LHCN-M2 (cell line): ENCODE results near the gene MCAM. TPM values are rescaled to one million over a fixed set of nuclear protein-coding genes. Genes with fewer than 3 reads are reported as not detected.

Experiments
- DNase-seq: peaks from one replicate; pipeline ENCODE4 v3.0.0-alpha.2; 2012; ENCODE audit warnings: low read depth
- polyA plus RNA-seq: library from polyadenylated mRNA; unstranded; fragments of >200 nt; gene quantifications from one replicate; pipeline ENCODE4 v1.2.1, GENCODE V29; 2012; ENCODE audit warnings: missing spikeins
- total RNA-seq: library from RNA; depleted of rRNA; stranded (reverse); fragments of >200 nt; gene quantifications from 2 replicates; pipeline ENCODE4 v1.2.3, GENCODE V29; 2014; rRNA removed

MCAM gene, protein sequence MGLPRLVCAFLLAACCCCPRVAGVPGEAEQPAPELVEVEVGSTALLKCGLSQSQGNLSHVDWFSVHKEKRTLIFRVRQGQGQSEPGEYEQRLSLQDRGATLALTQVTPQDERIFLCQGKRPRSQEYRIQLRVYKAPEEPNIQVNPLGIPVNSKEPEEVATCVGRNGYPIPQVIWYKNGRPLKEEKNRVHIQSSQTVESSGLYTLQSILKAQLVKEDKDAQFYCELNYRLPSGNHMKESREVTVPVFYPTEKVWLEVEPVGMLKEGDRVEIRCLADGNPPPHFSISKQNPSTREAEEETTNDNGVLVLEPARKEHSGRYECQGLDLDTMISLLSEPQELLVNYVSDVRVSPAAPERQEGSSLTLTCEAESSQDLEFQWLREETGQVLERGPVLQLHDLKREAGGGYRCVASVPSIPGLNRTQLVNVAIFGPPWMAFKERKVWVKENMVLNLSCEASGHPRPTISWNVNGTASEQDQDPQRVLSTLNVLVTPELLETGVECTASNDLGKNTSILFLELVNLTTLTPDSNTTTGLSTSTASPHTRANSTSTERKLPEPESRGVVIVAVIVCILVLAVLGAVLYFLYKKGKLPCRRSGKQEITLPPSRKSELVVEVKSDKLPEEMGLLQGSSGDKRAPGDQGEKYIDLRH
- 11.0 and 29.5 TPM in 2 replicates for total RNA-seq
- polyA plus RNA-seq: 11.0 TPM

DNA sequence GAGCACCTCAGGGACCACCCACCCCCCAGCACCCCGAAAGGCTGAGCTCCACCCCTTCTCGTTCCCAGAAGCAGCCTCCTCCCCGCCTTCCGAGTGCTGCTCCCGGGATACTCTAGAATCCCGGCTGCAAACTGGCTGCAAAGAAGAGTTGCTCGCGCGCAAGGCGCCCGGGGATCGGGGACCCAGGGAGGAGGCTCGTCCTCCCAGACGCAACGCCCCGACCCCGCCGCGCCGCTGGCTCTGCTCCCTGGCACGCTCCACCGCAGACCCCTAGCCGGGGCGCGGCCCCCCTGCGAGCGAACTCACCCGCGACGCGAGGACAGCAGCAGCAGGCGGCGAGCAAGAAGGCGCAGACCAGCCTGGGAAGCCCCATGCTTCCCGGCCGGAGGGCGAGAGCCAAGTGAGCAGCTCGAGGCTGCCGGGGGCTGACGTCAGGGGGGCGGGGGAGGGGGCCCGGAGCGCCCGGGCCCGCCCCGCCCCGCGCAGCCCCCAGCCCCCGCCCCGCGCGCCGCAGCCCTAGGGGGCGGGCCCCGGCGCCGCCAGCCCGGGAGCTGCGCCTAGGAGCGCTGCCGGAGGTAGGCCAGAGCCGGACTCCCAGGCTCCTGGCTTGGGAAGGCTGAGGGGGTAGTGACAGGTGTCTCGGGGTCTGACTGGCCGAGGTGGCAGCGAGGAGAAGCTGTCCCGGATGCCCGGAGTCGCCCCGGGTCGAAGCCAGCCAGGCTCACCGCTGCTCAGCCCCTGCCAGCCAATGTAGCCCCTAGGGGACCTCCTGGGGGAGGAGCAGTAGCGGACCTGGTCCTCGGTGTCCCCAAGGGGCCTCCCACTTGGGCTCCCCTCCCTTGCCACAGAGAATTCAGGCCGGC lies at the start of gene MCAM:
Gene MCAM (minus strand): TSS at position 402 of the 863 bp plus-strand sequence. CDS start 29 bp downstream, at position 373.
- no peak for DNase-seq

DNA sequence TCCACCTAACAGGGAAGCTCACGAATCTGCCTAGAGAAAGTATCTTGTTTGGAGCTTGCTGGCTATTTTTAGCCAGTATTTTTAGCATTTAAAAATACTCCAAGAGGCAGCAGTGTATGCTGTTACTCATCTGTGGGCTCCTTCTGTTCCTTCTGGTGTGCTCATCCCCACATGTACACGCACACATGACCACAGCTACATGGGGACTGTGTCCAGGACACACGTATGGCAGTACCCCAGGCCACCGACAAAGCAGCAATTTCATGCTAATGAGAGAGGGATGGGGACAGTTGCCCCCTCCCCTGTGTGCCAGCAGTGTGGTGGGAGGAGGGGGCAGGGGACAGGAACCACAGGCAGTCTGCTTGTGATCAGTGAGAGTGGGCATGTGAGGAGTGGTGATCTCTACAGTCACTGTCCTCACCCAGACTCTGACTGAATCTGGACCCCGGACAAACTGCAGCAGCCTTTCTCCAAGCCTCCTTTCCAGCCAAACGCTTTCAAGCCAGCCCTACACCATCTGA lies 48.2 kb upstream of the MCAM start:
- DNase-seq: peak; percentile 77

DNA sequence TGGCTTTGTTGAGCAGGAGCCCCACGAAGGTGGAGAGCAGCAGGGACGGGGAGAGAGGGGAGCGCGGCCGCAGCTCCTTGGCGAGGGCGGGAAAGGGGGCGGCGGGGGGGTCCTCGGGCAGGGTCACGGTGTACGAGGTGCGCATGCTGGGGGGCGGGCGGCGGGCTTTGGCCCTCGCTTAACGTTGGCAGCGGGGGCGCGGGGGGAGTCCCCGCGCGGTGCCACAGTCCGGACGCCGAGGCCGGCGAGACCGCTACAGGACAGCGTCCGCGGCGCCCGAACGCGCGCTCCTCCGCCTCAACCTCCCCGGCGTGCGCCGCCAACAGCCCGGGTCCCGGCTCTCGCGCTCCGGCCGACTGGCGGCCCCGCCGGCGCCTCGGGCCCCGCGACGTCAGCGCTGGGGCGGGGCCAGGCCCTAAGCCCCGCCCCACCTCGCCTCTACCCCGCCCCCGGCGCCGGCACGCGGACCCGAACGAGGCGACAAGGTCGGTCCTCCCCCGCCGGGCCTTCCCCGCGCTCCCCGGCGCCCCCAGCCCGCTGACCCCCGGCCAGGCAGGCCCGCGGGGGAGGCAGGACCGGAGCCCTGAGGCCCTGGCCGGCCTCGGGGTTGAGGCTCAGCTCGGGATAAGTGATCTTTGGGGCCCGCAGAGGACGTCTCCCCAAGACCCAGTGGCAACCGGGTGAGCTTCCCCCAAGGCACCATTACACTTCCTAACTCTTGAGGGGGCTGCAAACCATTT lies 47.1 kb upstream of the MCAM start:
- peak; percentile 26 for DNase-seq

DNA sequence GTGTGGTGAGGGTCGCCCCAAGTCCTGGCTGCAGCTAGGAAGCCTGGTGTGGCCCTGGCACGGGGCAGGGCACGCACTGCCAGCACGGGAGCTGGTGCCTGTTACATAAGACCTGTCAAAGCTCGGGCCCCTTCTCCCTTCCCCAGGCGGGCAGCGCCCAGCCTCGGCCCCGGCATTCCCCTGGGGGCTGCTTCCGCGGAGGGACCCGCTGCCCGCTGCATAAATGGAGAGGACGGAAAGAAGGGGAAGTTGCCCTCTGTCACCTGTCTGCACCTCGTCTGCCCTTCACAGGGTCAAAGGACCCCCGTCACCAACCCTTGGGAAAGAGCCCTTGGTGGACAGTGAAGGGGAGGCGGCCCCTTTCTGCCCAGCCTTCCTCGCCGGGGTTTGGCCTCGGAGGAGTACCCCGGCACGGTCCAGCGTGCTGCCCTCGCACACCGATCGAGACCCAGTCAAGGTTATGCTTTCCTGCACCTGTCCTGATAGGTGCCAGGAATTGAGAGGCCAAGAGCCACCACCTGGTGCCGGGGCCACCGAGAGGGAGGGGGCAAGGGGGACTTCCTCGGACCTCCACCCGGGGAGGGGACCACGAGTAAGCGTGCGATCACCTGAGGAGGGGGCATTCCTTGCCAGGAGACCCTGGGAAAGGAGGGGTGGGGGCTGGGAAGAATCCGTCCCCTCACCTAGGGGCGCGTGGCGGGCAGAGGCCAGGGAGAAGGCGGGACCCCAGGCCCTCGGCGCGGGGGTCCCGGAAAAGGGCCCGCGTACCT lies 46.3 kb upstream of the MCAM start:
- DNase-seq: no peak

- DNase-seq: no peak
Measured at GRCh38 chr11:119362741-119363080, 45.8 kb upstream of the MCAM start.

DNA sequence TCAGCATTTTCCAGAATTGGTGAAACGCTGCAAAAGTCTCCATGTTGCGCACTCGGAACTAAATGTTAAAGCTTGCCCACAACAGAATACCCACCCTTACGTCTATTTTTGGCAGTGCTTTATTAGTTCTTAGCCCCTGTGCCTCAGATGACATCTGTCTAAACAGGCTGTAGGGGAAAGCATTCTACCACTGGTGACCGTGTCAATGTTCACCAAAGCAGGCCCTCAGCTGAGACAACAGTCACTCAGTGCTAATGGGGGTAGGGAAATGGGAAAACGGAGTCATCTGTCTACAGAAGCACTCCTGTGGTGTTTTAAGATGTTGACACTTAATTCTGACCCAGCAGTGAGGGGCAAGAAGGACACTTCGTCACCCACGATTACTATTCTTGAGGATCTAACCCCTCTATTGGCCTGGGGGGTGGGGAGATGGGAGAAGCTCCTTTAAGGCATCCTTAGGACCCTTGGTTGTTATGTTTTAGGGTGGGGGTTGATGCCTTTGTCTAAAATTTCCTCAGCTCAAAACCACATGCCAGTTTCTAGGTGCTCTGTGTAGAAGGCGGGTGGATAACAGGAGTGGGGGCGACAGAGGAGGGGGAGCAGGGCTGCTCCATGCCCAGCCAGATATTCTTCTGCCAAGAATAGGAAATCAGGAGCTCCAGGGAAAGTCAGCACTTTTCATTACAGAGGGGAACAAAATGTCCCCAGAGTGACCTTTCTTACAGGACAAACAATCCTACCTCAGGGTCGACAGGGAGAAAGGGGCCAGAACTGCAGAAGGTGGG lies 45.2 kb upstream of the MCAM start:
- DNase-seq: no peak

DNA sequence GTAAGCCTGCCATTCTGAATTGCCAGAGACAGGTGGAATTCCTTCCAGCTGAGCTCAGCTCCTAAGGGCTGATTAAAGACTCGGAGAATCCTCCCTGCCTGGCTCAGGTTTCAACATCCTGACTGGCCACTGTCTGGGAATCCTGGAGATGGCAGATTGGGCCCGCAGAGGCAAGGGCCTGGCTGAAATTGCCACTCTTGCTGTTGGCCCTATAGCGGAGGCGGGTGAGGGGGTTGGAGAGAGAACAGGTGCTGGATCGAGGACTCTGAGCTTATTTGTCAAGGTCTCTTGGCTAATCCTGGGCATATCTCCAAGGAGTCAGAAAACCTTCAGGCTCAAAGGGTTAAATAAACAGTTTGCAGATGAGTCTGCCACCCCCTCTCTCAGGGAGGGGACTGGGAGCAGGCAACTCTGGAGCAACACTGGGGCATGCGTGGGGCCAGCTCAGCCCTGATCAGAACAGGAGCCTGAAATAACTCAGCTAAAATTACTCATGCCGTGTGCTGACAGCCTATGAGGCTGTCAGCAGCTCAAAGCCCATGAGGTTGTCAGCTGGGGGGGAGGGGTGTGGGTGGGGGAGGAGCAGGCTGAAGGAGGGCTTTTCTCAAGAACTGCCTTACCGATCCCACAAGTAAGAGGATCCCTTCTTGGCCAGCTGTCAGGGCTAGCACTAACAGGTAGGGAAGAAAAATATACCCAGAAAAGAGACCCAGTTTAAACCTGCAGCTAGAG lies 44.3 kb upstream of the MCAM start:
- DNase-seq: peak; percentile 99

GRCh38 chr11:119359365-119360214 lies 42.7 kb upstream of the MCAM start:
- no peak for DNase-seq

GRCh38 chr11:119357074-119357473 lies 40.1 kb upstream of the MCAM start:
- no peak for DNase-seq

GRCh38 chr11:119356349-119357031 lies 39.6 kb upstream of the MCAM start:
- no peak for DNase-seq

- DNase-seq: no peak
Measured at GRCh38 chr11:119355091-119355843, 38.3 kb upstream of the MCAM start.

DNA sequence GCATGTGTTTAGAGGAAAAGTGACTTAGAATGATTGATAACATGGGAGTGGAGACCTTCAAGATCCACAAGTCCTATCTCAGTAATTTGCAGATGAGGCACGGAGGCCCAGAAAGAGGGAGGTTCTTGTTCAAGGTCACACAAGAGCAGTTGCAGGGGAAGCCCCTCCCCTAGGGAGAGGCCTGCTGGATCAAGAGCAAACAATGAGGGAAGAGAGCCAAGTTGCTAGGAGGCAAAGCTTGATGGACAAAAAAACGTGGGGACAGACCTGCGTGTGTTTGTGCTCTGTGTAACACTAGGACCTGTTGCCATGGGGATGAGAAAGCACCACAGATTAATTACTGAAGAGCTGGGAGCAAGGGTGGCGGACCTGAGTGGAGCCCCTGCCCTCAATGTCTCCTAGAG lies 35.9 kb upstream of the MCAM start:
- no peak for DNase-seq

DNA sequence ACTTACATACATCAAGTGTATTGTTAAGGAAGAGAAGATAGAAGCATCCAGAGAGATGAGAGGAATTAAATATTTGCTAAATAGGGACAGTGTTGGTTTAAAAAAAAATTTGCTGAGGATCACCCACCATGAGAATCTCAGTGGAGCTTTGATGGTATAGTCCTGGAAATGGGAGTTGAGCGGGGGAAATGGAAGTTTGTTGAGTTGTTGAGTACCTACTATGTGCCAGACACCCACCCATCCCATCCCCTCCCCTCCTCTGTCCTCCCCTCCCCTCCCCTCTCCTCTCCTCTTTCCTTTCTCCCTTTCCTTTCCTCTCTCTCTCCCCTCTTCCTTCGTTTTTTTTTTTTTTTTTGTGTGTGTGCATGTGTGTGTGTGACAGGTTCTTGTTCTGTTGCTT lies 34.3 kb upstream of the MCAM start:
- no peak for DNase-seq

DNA sequence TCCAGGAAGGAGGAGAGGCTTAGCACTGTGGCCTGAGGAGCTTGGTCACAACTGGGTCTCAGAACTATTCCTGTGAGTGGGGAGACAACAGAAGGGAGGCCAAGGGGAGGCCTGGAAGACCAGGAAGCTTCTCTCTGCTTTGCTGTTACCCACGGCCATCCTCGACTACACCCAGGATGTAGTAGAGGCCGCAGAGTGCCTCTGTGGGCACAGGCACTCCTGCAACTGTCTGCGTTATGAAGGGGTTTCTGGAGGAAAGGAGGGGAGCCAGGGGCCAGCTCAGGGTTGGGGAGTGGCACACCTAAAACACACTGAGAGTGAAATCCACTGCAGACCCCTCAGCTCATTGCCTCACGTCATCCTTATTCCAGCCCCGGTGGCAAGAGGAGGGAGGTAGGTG lies 33.4 kb upstream of the MCAM start:
- no peak for DNase-seq

GRCh38 chr11:119347940-119348605 lies 31.1 kb upstream of the MCAM start:
- no peak for DNase-seq

GRCh38 chr11:119347242-119347641 lies 30.3 kb upstream of the MCAM start:
- DNase-seq: no peak
